Erythroblast (primary cell): Measurements from ENCODE around the gene PPP2R2C.

Experiments used
- DNase-seq, 2 experiments: peaks; one replicate each; lab custom pipeline; 2025; lab: John Stamatoyannopoulos, UW
- GATA1 ChIP-seq: IDR thresholded peaks from 2 replicates; pipeline ENCODE4 v1.6.1; 2011; ENCODE audit warnings: low read depth, mild to moderate bottlenecking, control low read depth, low read length, moderate library complexity
- POLR2A ChIP-seq: IDR thresholded peaks from 2 replicates; pipeline ENCODE4 v1.6.1; 2011; ENCODE audit warnings: mild to moderate bottlenecking, low read length

The PPP2R2C gene

DNA sequence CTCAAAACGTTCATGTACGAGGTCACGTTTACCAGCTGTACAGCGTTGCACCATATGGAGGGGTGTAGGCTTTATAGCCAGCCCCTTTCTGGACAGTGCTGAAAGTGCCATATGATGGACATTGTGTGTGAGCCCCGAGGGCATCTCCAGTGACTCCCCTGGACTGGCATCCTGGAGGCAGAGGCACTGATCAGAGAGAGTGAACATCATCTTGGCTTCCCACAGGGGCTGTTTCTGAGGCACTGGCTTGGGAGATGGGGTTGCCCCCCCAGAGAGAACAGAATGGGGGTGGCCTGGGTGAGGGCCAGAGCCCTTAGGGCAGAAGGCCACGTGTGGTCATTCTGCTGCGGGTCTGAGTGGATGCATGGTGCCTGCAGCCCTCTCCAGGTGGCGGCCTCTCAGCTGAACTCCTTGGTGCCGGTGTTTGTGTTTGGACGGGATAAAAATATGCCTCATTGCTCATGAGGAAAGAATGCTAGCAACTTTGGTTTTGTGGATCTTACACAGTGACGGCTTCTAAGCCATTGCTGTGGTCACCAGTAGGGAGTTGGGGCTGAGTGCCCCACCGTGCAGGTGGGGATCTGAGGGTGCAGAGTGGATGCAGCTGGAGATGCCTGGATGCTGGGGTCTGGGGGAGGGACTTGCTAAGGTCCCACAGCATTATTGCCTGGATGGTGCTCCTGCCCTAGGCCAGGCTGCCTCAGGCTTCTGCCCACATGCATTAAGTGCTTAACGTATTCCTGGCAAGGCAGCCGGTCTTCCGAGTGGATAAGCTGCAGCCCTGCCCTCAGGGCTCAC is 199.4 kb downstream of the PPP2R2C start:
- no peak for DNase-seq
- TF ChIP-seq POLR2A, result no peak
- TF ChIP-seq GATA1, result no peak

- no peak for DNase-seq
- no peak for TF ChIP-seq GATA1
- TF ChIP-seq POLR2A, result no peak
These were observed 200.5 kb downstream of the PPP2R2C start for GRCh38 chr4:6271701-6272465.

GRCh38 chr4:6271206-6271605 is 201.2 kb downstream of the PPP2R2C start:
- DNase-seq, result no peak
- TF ChIP-seq GATA1 (no peak), POLR2A (no peak)

DNA sequence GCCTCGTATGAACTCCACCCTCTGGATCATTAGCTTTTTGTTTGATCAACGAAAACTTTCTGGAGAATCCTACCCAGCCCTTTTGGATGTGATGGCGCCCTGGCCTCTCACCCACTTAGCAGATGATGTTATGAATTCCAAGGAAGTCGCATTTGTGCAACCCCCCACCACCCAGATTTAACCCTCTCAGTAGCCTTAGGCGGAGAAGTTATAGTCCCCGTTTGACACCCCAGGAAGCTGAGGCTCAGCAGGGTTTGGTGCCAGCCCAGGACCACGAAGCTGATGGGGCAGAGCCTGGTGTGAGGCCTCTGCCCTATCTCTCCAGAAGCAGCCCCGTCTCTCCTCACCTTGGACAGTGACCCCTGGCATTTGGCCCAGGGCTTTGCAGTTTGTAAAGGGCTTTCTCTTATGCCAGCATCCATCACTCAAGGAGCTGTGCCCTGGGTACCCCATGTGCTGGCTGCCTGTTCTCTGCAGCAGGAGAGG is 201.7 kb downstream of the PPP2R2C start:
- DNase-seq, result no peak
- no peak for TF ChIP-seq GATA1
- no peak for TF ChIP-seq POLR2A
